ENCODE results near the gene AGAP1. TPM values are rescaled to one million over a fixed set of nuclear protein-coding genes. Genes with fewer than 3 reads are reported as not detected.

AGAP1 gene
- total RNA-seq, 1 donor: 10.8 TPM

- TF ChIP-seq, protein P1, sequence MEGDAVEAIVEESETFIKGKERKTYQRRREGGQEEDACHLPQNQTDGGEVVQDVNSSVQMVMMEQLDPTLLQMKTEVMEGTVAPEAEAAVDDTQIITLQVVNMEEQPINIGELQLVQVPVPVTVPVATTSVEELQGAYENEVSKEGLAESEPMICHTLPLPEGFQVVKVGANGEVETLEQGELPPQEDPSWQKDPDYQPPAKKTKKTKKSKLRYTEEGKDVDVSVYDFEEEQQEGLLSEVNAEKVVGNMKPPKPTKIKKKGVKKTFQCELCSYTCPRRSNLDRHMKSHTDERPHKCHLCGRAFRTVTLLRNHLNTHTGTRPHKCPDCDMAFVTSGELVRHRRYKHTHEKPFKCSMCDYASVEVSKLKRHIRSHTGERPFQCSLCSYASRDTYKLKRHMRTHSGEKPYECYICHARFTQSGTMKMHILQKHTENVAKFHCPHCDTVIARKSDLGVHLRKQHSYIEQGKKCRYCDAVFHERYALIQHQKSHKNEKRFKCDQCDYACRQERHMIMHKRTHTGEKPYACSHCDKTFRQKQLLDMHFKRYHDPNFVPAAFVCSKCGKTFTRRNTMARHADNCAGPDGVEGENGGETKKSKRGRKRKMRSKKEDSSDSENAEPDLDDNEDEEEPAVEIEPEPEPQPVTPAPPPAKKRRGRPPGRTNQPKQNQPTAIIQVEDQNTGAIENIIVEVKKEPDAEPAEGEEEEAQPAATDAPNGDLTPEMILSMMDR (IDR thresholded peaks at IDR 0.05; ENCODE audit: insufficient read depth, low read depth, low read length): no peak
- DNase-seq (ENCODE audit: low read depth): no peak
- no peak overlapping the region for H3K4me3 ChIP-seq (ENCODE audit: low read depth, low read length)
These were observed 494.6 kb downstream of the AGAP1 start for GRCh38 chr2:235988271-235989015.

GRCh38 chr2:235989591-235989990, 495.7 kb downstream of the AGAP1 start:
- TF ChIP-seq, protein P1 (IDR thresholded peaks at IDR 0.05; ENCODE audit: insufficient read depth, low read depth, low read length): no peak
- H3K4me3 ChIP-seq (ENCODE audit: low read depth, low read length): no peak overlapping the region
- DNase-seq (ENCODE audit: low read depth): peak; percentile 2

DNA sequence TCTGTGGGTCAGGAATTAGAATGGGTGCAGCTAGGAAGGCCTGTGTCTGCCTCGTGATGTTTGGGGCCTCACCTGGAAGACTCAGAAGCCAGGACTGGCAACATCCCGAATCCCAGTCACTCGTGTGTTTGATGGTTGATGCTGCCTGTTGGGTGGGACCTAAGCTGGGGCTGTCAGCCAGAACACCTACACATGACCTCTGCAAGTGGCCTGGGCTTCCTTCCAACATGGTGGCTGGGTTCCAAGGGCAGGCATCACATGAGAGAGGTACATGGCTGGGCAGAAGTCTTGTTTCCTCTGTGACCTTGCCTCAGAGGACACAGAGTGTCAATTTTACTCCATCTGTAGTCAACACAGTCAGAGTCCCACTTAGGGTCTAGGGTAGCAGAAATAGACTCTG, 496.5 kb downstream of the AGAP1 start:
- TF ChIP-seq, protein P1 (IDR thresholded peaks at IDR 0.05; ENCODE audit: insufficient read depth, low read depth, low read length): no peak
- H3K4me3 ChIP-seq (ENCODE audit: low read depth, low read length): no peak overlapping the region
- no peak for DNase-seq (ENCODE audit: low read depth)

DNA sequence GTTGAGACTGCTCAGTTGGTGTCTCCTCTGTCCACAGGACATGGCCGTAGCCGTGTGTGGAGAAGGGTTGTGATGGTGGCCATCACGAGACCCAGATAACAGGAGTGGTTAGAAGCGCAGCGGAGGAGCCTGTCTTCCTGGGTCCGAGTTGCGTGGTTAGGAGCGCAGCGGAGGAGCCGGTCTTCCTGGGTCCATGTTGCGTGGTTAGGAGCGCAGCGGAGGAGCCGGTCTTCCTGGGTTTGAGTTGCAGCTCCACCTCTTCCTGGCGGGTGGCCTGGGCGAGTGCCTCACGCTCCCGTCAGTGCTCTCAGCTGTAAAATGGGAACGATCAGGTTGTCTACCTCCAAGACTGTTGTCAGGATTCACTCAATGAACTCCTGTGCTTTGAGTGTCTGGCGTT, 498.2 kb downstream of the AGAP1 start:
- H3K4me3 ChIP-seq (ENCODE audit: low read depth, low read length): no peak overlapping the region
- DNase-seq (ENCODE audit: low read depth): no peak
- TF ChIP-seq, protein P1 (IDR thresholded peaks at IDR 0.05; ENCODE audit: insufficient read depth, low read depth, low read length): no peak

- DNase-seq (ENCODE audit: low read depth): no peak
- H3K4me3 ChIP-seq (ENCODE audit: low read depth, low read length): no peak overlapping the region
- TF ChIP-seq, protein P1 (IDR thresholded peaks at IDR 0.05; ENCODE audit: insufficient read depth, low read depth, low read length): no peak
These were observed 502.6 kb downstream of the AGAP1 start for GRCh38 chr2:235996419-235996818.

- TF ChIP-seq, protein P1 (IDR thresholded peaks at IDR 0.05; ENCODE audit: insufficient read depth, low read depth, low read length): no peak
- no peak overlapping the region for H3K4me3 ChIP-seq (ENCODE audit: low read depth, low read length)
- no peak for DNase-seq (ENCODE audit: low read depth)
These were observed 505.2 kb downstream of the AGAP1 start for GRCh38 chr2:235999011-235999410.

Measured in fibroblast of villous mesenchyme (primary cell).